Neural cell (in vitro differentiated cells): ENCODE results near the gene NEK10.

Experiments
- EP300 ChIP-seq: fragments of 450-650 bp; conservative IDR thresholded peaks from 2 replicates; pipeline ENCODE4 v1.6.1; 2014; ENCODE audit warnings: antibody characterized with exemption, mild to moderate bottlenecking, moderate library complexity; ENCODE audit not compliant: poor library complexity, severe bottlenecking
- POLR2AphosphoS5 ChIP-seq: IDR thresholded peaks from 2 replicates; pipeline ENCODE4 v1.6.1; 2012
- RAD21 ChIP-seq: fragments of 450-650 bp; conservative IDR thresholded peaks from 2 replicates; pipeline ENCODE4 v1.6.1; 2014; ENCODE audit warnings: antibody characterized with exemption, mild to moderate bottlenecking, moderate library complexity
- TF ChIP-seq, protein P1 (sequence below): fragments of 450-650 bp; IDR thresholded peaks from 2 replicates; pipeline ENCODE4 v1.5.1; 2014; ENCODE audit warnings: antibody characterized with exemption, mild to moderate bottlenecking, moderate library complexity; ENCODE audit not compliant: poor library complexity, severe bottlenecking

DNA sequence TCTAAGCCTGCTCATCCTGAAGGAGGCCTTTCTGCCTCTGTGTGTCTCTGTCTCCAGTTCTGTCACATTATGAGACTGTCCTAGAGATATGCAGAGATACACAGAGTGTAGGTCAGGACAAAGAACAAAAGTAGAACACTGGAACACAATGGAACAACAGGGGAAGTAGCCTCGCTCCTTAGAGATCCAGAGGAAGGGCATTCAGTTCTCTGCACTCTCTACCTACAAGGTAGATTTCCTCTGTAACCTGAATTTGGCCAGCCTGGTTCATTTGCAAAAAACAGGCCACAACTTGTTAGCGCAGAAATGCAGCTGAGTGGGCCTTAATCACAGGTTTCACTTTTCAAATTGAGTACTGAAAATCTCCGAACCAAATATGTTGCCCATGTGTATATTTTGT, 19.4 kb downstream of the NEK10 start:
- TF ChIP-seq, protein P1, sequence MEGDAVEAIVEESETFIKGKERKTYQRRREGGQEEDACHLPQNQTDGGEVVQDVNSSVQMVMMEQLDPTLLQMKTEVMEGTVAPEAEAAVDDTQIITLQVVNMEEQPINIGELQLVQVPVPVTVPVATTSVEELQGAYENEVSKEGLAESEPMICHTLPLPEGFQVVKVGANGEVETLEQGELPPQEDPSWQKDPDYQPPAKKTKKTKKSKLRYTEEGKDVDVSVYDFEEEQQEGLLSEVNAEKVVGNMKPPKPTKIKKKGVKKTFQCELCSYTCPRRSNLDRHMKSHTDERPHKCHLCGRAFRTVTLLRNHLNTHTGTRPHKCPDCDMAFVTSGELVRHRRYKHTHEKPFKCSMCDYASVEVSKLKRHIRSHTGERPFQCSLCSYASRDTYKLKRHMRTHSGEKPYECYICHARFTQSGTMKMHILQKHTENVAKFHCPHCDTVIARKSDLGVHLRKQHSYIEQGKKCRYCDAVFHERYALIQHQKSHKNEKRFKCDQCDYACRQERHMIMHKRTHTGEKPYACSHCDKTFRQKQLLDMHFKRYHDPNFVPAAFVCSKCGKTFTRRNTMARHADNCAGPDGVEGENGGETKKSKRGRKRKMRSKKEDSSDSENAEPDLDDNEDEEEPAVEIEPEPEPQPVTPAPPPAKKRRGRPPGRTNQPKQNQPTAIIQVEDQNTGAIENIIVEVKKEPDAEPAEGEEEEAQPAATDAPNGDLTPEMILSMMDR, result no peak
- TF ChIP-seq RAD21 (no peak), POLR2AphosphoS5 (no peak), EP300 (no peak)
